ENCODE results near the gene UBL3.

GRCh38 chr13:29761815-29762214 is 88.6 kb downstream of the UBL3 start:
- TF ChIP-seq, protein P1, sequence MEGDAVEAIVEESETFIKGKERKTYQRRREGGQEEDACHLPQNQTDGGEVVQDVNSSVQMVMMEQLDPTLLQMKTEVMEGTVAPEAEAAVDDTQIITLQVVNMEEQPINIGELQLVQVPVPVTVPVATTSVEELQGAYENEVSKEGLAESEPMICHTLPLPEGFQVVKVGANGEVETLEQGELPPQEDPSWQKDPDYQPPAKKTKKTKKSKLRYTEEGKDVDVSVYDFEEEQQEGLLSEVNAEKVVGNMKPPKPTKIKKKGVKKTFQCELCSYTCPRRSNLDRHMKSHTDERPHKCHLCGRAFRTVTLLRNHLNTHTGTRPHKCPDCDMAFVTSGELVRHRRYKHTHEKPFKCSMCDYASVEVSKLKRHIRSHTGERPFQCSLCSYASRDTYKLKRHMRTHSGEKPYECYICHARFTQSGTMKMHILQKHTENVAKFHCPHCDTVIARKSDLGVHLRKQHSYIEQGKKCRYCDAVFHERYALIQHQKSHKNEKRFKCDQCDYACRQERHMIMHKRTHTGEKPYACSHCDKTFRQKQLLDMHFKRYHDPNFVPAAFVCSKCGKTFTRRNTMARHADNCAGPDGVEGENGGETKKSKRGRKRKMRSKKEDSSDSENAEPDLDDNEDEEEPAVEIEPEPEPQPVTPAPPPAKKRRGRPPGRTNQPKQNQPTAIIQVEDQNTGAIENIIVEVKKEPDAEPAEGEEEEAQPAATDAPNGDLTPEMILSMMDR (IDR thresholded peaks at IDR 0.05 in 4 of 5, conservative IDR thresholded peaks at IDR 0.05 in 1 of 5), result no peak
- TF ChIP-seq POLR2A (IDR thresholded peaks at IDR 0.05), result no peak
